SHP77 treated with DMSO at 0.1 percent for 48 hours (cell line): Measurements from ENCODE around the gene CEP104.
"Not testable (repeated sequence)": the region's sequence is repeated elsewhere in the genome, so short reads cannot be mapped to it uniquely, and the experiment has no call there.

Source experiments
- DNase-seq: peaks from one replicate; lab custom pipeline; 2025; lab: John Stamatoyannopoulos, UW

CEP104 gene

DNA sequence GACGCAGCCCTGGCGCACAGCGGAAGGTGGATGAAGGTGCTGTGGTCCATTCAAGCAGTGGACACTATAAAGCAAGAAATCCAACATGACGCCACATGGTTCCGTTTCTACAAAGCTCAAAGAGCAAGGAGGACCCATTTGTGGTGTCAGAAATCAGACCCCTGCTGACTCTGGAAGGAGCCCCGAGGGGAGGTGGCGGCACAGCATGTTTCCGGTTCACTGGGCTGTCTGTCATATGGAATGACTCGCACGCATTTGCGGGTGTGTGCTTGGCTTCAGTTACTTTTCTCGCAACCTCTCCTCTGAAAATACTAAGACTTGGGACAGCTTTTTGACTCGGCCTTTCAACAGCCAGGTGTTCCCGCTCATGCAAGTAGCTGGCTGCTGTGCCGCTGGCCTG, 31.7 kb downstream of the CEP104 start:
- DNase-seq: no peak

DNA sequence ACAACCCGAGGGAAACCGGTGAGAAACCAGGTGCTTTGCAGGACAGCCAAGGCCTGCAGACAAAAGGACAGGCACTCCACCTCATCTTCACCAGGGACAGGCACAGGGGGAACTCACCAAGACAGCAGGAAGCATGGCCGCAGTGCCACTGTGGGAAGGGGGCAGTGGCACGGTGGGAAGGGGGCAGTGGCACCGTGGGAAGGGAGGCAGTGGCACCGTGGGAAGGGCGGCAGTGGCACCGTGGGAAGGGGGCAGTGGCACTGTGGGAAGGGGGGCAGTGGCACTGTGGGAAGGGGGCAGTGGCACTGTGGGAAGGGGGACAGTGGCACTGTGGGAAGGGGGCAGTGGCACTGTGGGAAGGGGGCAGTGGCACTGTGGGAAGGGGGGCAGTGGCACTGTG, 32.4 kb downstream of the CEP104 start:
- DNase-seq: no peak

DNA sequence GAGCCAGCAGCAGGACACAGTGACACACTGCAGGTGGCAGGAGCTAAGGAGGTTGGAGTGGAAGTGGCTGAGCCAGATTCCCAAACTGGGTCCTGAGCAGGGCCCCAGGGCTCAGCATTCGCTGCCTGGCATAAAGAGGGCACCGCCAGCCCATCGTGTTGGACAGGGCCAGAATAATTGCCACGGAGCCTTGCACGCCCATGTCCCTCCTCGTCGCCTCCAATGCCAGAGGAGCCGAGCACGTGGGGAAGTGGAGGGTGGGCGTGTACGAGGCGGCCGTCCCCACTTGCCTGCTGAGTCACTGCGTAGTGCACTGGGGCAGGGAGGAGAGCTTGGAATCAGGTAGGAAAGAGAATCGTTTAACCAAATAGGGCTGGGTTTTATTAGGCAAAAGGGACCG, 34.6 kb downstream of the CEP104 start:
- DNase-seq: no peak

DNA sequence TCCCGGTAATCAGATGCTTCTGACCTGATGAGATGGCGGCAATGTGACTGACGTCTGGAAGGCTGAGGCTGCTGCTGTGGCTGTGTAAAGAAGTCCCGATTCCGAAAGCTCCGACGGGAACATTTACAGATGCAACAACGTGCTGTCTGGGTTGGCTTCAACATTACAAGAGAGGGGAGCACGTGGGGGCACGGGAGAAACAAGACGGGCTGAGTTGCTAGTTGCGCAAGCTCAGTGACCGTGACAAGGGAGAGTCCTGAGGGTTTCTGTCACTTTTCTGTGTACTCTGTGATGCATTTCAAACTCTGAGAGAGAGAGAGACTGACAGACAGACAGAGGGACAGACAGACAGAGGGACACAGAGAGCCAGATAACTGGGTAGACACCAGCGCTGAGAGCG, 35.1 kb downstream of the CEP104 start:
- DNase-seq: no peak

DNA sequence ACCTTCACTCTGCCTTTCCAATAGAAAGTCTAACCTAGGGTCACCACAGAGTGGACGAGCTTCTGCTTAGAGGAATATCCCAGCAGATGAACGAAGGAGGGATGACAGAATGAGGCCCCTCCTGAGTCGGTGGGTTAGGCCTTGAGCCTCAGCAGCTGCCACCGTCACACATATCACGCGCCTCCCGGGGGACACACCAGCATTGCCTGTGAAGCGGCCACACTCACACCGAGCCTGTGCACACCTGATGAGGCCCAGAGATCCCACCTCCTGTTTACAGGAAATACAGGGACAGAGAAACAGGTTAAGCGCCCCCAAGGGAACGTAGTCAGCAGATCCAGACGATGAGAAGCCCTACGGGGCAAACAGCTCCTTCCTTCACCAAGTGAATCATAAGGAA, 35.6 kb downstream of the CEP104 start:
- no peak for DNase-seq

GRCh38 chr1:3821004-3821403, 36.0 kb downstream of the CEP104 start:
- no peak for DNase-seq

DNA sequence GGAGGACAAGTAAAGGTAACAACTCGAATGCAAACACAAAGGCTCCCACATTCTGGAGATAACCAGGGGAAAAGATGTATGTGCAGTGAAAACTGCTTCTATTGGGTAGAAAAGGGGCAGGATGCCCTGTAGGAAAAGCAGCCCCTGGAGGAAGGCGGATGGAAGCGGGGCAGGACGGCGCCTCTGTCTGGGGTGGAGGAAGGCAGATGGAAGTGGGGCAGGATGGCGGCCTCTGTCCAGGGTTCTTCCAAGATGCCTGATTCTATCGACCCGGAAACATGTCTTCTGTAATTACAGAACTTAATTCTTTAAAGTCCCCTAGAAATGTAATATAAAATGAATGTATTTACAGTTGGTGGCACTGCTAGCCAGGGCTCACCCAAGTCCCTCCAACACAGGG, 36.7 kb downstream of the CEP104 start:
- no peak for DNase-seq

- DNase-seq: no peak
Measured at GRCh38 chr1:3819771-3820200, 37.2 kb downstream of the CEP104 start.

DNA sequence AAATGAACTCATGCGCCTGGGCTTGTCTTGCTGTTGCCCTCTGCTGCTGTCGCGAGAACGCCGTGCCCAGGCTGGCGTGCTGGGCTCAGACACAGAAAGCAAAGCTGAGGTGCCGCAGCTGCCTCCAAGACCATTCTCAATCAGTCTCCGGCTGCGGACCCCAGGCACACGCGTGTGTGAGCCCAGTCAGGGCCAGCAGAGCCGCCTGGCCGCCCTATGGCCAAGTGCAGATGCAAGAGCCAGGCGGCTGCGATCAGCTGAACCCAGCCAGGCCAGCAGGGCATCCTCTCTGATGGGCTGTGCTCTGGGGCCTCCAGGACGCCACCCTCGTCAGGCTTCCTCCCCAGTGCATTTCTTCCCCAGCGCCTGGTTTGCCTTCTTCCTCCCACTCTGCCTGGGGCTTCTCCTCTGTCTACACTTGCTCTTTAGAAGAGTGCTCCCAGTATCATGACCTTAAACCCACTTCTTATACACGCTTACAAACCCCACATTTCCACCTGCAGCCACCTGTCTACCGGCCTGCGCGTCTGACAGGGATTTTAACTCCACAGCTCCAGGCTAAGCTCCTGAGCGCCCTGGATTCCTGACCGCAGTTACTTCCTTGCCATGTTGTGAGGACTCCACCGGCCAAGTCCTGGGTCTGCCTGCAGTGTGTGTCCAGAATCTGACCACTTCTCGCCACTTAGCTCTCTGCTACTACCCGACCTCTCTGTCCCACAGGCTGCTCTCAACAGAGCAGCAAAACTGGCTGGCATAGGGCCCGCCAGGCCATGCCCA, 39.0 kb downstream of the CEP104 start:
- no peak for DNase-seq

- no peak for DNase-seq
Measured at GRCh38 chr1:3817138-3817740, 39.8 kb downstream of the CEP104 start.

- DNase-seq: no peak
Measured at GRCh38 chr1:3816331-3817137, 40.5 kb downstream of the CEP104 start.

- DNase-seq: no peak
Measured at GRCh38 chr1:3814771-3815561, 42.0 kb downstream of the CEP104 start.

GRCh38 chr1:3814065-3814464, 42.9 kb downstream of the CEP104 start:
- DNase-seq: no peak

GRCh38 chr1:3811595-3811911, 45.5 kb downstream of the CEP104 start:
- no peak for DNase-seq

DNA sequence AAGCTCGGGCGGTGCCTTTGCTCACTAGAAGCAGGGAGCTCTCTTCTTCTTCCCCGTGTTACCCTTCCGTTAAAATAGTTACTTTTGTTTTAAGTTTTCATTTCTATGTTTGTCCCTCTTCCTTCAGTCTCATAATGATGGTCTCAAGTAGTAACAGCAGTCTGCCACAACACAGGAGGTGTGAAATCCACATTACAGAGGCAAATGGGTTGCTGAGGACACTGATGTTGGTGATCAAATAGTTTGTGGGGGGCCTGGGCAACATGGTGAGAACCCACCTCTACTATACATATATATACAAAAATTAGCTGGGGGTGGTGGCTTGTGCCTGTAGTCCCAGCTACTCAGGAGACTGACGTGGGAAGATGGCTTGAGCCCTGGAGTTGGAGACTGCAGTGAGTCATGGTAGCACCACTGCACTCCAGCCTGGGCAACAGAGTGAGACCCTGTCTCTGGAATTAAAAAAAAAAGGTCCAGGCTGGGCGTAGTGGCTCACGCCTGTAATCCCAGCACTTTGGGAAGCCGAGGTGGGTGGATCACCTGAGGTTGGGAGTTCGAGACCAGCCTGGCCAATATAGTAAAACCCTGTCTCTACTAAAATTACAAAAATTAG, 46.8 kb downstream of the CEP104 start:
- DNase-seq: not testable (repeated sequence)

DNA sequence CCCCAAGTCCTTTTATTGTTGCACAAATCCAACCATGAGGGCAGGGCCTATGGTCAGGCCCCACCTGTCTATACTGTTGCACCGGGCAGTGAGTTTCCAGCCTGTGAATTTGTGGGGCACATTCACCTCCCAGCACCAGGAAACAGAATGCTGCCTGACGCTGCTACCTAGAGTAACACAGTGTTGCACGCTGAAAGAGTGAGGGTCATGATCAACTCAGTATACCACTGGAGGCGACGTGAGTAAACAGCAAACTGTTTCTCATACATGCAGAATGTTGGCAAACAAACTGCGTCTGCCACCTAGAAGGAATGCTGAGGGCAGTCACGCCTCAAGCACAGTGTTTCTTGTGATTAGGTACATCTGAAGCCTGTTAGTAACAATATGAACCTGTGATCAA, 47.3 kb downstream of the CEP104 start:
- DNase-seq: no peak

DNA sequence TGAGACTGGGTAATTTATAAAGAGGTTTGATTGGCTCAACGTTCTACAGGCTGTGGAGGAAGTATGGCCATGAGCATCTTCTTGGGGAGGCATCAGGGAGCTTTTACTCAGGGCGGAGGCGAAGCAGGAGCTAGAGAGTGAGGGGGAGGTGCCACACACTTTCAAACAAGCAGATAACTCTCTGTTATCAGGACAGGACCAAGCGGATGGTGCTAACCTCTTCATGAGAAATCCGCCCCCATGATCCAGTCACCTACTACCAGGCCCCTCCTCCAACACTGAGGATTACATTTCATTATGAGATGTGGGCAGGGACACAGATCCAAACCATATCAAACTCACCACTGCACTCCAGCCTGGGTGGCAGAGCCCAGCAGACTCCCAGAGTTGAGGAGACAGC, 49.2 kb downstream of the CEP104 start:
- DNase-seq: no peak

DNA sequence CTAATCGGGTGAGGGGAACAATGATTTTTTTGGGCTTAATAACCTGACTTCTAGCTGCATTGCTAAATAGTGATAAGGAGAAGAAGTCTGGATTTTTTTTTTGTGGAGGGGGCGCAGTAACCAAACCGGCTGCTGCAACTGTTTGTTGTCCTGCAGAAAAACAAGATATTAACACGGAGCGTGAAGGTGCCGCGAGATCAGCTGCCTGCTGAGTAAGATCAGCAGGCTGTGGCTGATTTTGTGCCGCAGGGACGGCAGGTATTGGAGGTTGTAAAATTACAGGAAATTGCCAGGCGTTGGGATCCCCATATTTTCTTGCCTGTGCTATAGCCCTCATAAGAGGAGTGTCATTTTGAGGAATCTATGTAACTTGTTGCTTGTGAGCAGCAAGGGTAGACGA, 52.0 kb downstream of the CEP104 start:
- no peak for DNase-seq

- not testable (repeated sequence) for DNase-seq
Measured at GRCh38 chr1:3804627-3804944, 52.4 kb downstream of the CEP104 start.

DNA sequence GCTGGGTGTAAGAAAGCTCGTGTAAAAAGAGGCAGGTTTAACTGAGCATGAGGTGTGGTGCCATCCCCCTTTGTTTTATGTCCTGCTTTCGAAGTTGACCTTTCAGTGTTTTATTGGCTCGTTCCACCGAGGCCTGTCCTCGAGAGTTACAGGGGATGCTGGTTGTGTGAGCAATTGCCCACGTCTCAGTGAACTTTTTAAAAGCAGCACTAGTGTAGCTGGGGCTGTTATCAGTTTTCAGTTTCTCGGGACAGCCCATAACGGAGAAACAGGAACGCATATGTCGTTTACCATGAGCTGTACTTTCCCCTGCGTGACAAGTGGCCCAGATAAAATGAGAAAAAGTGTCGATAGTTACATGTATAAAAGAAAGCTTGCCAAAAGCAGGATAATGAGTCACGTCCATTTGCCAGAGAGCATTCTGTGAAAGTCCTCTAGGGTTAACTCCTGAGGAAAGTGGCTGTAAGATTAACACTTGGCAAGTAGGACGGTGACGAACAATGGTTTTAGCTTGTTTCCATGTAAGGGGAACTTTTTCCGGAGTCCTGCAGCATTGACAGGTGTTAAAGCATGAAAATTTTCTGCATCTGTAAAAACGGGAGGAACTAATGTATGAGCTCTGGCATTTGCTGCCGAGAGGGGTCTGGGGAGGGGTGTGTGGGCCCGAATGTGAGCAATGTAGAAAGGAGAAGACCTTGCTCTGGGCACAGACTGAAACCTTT, 52.9 kb downstream of the CEP104 start:
- DNase-seq: no peak

DNA sequence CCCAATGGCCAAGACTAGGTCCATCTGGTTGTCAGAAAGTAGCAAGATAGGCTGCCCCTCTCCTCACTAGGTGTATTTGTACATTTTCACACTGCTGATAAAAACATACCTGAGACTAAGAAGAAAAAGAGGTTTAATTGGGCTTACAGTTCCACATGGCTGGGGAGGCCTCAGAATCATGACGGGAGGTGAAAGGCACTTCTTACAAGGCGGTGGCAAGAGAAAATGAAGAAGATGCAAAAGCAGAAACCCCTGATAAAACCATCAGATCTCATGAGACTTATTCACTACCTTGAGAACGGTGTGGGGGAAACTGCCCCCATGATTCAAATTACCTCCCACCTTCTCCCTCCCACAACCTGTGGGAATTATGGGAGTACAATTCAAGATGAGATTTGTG, 56.2 kb downstream of the CEP104 start:
- DNase-seq: not testable (repeated sequence)
